WTC11 (cell line): ENCODE measurements around the gene SHISA9. TPM values are rescaled to one million over a fixed set of nuclear protein-coding genes. Genes with fewer than 3 reads are reported as not detected.

Experiments
- ATAC-seq: fragments of 200-7000 bp; cut with Tn5 transposase; 2 replicates; pipeline ENCODE4 v1.10.0; 2021; ENCODE audit warnings: mild to moderate bottlenecking, moderate library complexity
- CTCF ChIA-PET: fragments of 300-600 bp; sonication (Branson Sonifier 250); formaldehyde crosslinking; loops from one replicate; lab custom pipeline; 2021; ENCODE audit warnings: antibody characterized with exemption; lab: Charles Lee
- POLR2A ChIA-PET: fragments of 350-600 bp; sonication (Branson Sonifier 250); formaldehyde crosslinking; loops from one replicate; lab custom pipeline; 2021; ENCODE audit warnings: antibody characterized with exemption; lab: Charles Lee
- DNase-seq: peaks from one replicate; pipeline ENCODE4 v3.0.0; 2021; ENCODE audit warnings: low spot score
- H3K27ac Mint-ChIP-seq: 2 replicates; pipeline ENCODE4 v1.8.0; 2021; ENCODE audit warnings: mixed read lengths
- H3K27me3 Mint-ChIP-seq: 2 replicates; pipeline ENCODE4 v1.8.0; 2021; ENCODE audit warnings: low read depth, mild to moderate bottlenecking, moderate library complexity, mixed read lengths
- H3K36me3 Mint-ChIP-seq: 2 replicates; pipeline ENCODE4 v1.8.0; 2021; ENCODE audit warnings: mixed read lengths
- H3K4me1 Mint-ChIP-seq: 2 replicates; pipeline ENCODE4 v1.8.0; 2022; ENCODE audit warnings: mixed read lengths
- H3K4me3 Mint-ChIP-seq: 2 replicates; pipeline ENCODE4 v1.8.0; 2021; ENCODE audit warnings: mild to moderate bottlenecking, moderate library complexity, mixed read lengths
- H3K9me3 Mint-ChIP-seq: 2 replicates; pipeline ENCODE4 v1.8.0; 2021; ENCODE audit warnings: mixed read lengths
- ATF2 ChIP-seq: sonication (generic); formaldehyde crosslinking; IDR thresholded peaks from 2 replicates; pipeline ENCODE4 v1.8.1; 2022; ENCODE audit warnings: low read depth, missing genetic modification reagents, borderline replicate concordance
- ATF3 ChIP-seq: sonication (generic); formaldehyde crosslinking; conservative IDR thresholded peaks from 2 replicates; pipeline ENCODE4 v1.8.1; 2022; ENCODE audit warnings: mild to moderate bottlenecking, missing genetic modification reagents
- CREB1 ChIP-seq: sonication (generic); formaldehyde crosslinking; IDR thresholded peaks from 2 replicates; pipeline ENCODE4 v1.8.0; 2023; ENCODE audit warnings: mild to moderate bottlenecking, missing genetic modification reagents
- CREM ChIP-seq: sonication (generic); formaldehyde crosslinking; IDR thresholded peaks from 2 replicates; pipeline ENCODE4 v1.8.1; 2022; ENCODE audit warnings: mild to moderate bottlenecking, missing genetic modification reagents, moderate library complexity
- E2F5 ChIP-seq: sonication (generic); formaldehyde crosslinking; IDR thresholded peaks from 2 replicates; pipeline ENCODE4 v1.8.1; 2022; ENCODE audit warnings: mild to moderate bottlenecking, moderate library complexity, missing genetic modification reagents
- FOXP4 ChIP-seq: sonication (generic); formaldehyde crosslinking; IDR thresholded peaks from 2 replicates; pipeline ENCODE4 v1.8.0; 2022; ENCODE audit warnings: mild to moderate bottlenecking, missing genetic modification reagents
- GABPB1 ChIP-seq: sonication (generic); formaldehyde crosslinking; IDR thresholded peaks from 2 replicates; pipeline ENCODE4 v1.8.1; 2023; ENCODE audit warnings: mild to moderate bottlenecking, missing genetic modification reagents
- GRHL2 ChIP-seq: fragments of 250-450 bp; sonication (Bioruptor Pico); IDR thresholded peaks from 2 replicates; pipeline ENCODE4 v1.8.0; 2022; ENCODE audit warnings: mild to moderate bottlenecking, moderate library complexity; ENCODE audit not compliant: insufficient replicate concordance, severe bottlenecking
- GTF2I ChIP-seq: fragments of 250-450 bp; sonication (Bioruptor Pico); conservative IDR thresholded peaks from 2 replicates; pipeline ENCODE4 v1.4.0; 2021; ENCODE audit warnings: mild to moderate bottlenecking
- IRF2 ChIP-seq: sonication (generic); formaldehyde crosslinking; IDR thresholded peaks from 2 replicates; pipeline ENCODE4 v1.8.0; 2022; ENCODE audit warnings: low read depth, missing genetic modification reagents, borderline replicate concordance
- NFYB ChIP-seq: sonication (generic); formaldehyde crosslinking; conservative IDR thresholded peaks from 2 replicates; pipeline ENCODE4 v1.8.0; 2022; ENCODE audit warnings: low read depth, missing genetic modification reagents
- NR3C1 ChIP-seq: sonication (generic); formaldehyde crosslinking; conservative IDR thresholded peaks from 2 replicates; pipeline ENCODE4 v1.8.1; 2023; ENCODE audit warnings: low read depth, mild to moderate bottlenecking, missing genetic modification reagents
- RORB ChIP-seq: fragments of 250-450 bp; sonication (Bioruptor Pico); IDR thresholded peaks from 2 replicates; pipeline ENCODE4 v1.9.0; 2021; ENCODE audit warnings: mild to moderate bottlenecking
- SMAD4 ChIP-seq: sonication (generic); formaldehyde crosslinking; IDR thresholded peaks from 2 replicates; pipeline ENCODE4 v1.8.0; 2022; ENCODE audit warnings: mild to moderate bottlenecking, missing genetic modification reagents
- SOX15 ChIP-seq: fragments of 250-450 bp; sonication (Bioruptor Pico); IDR thresholded peaks from 2 replicates; pipeline ENCODE4 v1.9.0; 2021; ENCODE audit warnings: mild to moderate bottlenecking
- TCF7 ChIP-seq: sonication (generic); formaldehyde crosslinking; IDR thresholded peaks from 2 replicates; pipeline ENCODE4 v1.8.0; 2022; ENCODE audit warnings: mild to moderate bottlenecking, low read depth, missing genetic modification reagents, moderate library complexity
- TEAD4 ChIP-seq: sonication (generic); formaldehyde crosslinking; IDR thresholded peaks from 2 replicates; pipeline ENCODE4 v1.8.0; 2022; ENCODE audit warnings: mild to moderate bottlenecking, missing genetic modification reagents
- USF1 ChIP-seq: sonication (generic); formaldehyde crosslinking; IDR thresholded peaks from 2 replicates; pipeline ENCODE4 v1.8.0; 2022; ENCODE audit warnings: mild to moderate bottlenecking, missing genetic modification reagents
- ZMAT4 ChIP-seq: fragments of 250-450 bp; sonication (Bioruptor Pico); IDR thresholded peaks from 2 replicates; pipeline ENCODE4 v1.9.0; 2021; ENCODE audit warnings: mild to moderate bottlenecking
- ZNF121 ChIP-seq: sonication (generic); formaldehyde crosslinking; IDR thresholded peaks from 2 replicates; pipeline ENCODE4 v1.8.0; 2023; ENCODE audit warnings: missing genetic modification reagents
- ZNF219 ChIP-seq: sonication (generic); formaldehyde crosslinking; IDR thresholded peaks from 2 replicates; pipeline ENCODE4 v1.8.0; 2023; ENCODE audit warnings: missing genetic modification reagents, mild to moderate bottlenecking, borderline replicate concordance
- ZNF263 ChIP-seq: sonication (generic); formaldehyde crosslinking; IDR thresholded peaks from 2 replicates; pipeline ENCODE4 v1.8.1; 2022; ENCODE audit warnings: low read depth, mild to moderate bottlenecking, moderate library complexity, missing genetic modification reagents
- ZNF281 ChIP-seq: sonication (generic); formaldehyde crosslinking; IDR thresholded peaks from 2 replicates; pipeline ENCODE4 v1.8.0; 2023; ENCODE audit warnings: mild to moderate bottlenecking, missing genetic modification reagents
- ZNF423 ChIP-seq: fragments of 250-450 bp; sonication (Bioruptor Pico); IDR thresholded peaks from 2 replicates; pipeline ENCODE4 v2.1.2; 2022; ENCODE audit warnings: mild to moderate bottlenecking, moderate library complexity
- ZNF512 ChIP-seq: sonication (generic); formaldehyde crosslinking; IDR thresholded peaks from 2 replicates; pipeline ENCODE4 v1.8.1; 2022; ENCODE audit warnings: missing genetic modification reagents, borderline replicate concordance
- ZNF671 ChIP-seq: fragments of 250-450 bp; sonication (Bioruptor Pico); IDR thresholded peaks from 2 replicates; pipeline ENCODE4 v1.8.0; 2021; ENCODE audit warnings: mild to moderate bottlenecking
- total RNA-seq: library from RNA; stranded (reverse); gene quantifications from 3 replicates; pipeline ENCODE4 v1.2.3, GENCODE V29; 2021

SHISA9 gene
- total RNA-seq, 1 experiment from 2014 or later = 37.5 TPM

- TF ChIP-seq FOXP4 (CRISPR knock-in tag) = no peak
- no peak for TF ChIP-seq ZNF263
- TF ChIP-seq GRHL2 (CRISPR knock-in tag) = no peak
Measured at GRCh38 chr16:12985516-12985915, 84.1 kb downstream of the SHISA9 start (continued).

GRCh38 chr16:12988071-12988470, 86.7 kb downstream of the SHISA9 start:
- DNase-seq = no peak
- ChIA-PET CTCF (no interaction called here), POLR2A (no interaction called here)
- Mint-ChIP-seq H3K36me3 (peaks cover 21% of the 10 kb centered on the region), H3K27me3 (no peaks in the 10 kb centered on the region)
- TF ChIP-seq GTF2I (CRISPR knock-in tag) (no peak), ZNF671 (CRISPR knock-in tag) (no peak), NFYB (CRISPR knock-in tag) (no peak), CREB1 (no peak), SOX15 (CRISPR knock-in tag) (no peak), ZNF281 (CRISPR knock-in tag) (no peak), TCF7 (CRISPR knock-in tag) (no peak), NR3C1 (no peak), TEAD4 (CRISPR knock-in tag) (no peak), IRF2 (CRISPR knock-in tag) (no peak), E2F5 (no peak), ATF3 (CRISPR knock-in tag) (no peak), RORB (CRISPR knock-in tag) (no peak), ZNF512 (CRISPR knock-in tag) (no peak), ZNF423 (no peak)
- TF ChIP-seq, all 79 proteins: peak for 0
- Mint-ChIP-seq H3K27ac (peak overlapping the region; percentile 47; the same call in 1 of the 2 replicates), H3K9me3 (peaks cover 21% of the 10 kb centered on the region), H3K4me3 (no peak overlapping the region), H3K4me1 (peaks cover 13% of the 10 kb centered on the region)
- no peak for ATAC-seq

- H3K27ac Mint-ChIP-seq = no peak overlapping the region
- TF ChIP-seq ZMAT4 (CRISPR knock-in tag) (no peak), ATF2 (no peak), GABPB1 (CRISPR knock-in tag) (no peak), RORB (CRISPR knock-in tag) (no peak), USF1 (no peak), SMAD4 (CRISPR knock-in tag) (no peak), ZNF219 (CRISPR knock-in tag) (no peak), CREM (no peak), ATF3 (CRISPR knock-in tag) (no peak), ZNF121 (CRISPR knock-in tag) (no peak)
Measured at GRCh38 chr16:12992066-12992465, 90.7 kb downstream of the SHISA9 start.

More at GRCh38 chr16:12992066-12992465, 90.7 kb downstream of the SHISA9 start:
- H3K4me3 Mint-ChIP-seq = no peak overlapping the region
- peaks cover 29% of the 10 kb centered on the region for H3K4me1 Mint-ChIP-seq
- no peaks in the 10 kb centered on the region for H3K27me3 Mint-ChIP-seq
- H3K9me3 Mint-ChIP-seq = peaks cover 3% of the 10 kb centered on the region; the same call in 1 of the 2 replicates
- DNase-seq (no peak), ATAC-seq (no peak)
- H3K36me3 Mint-ChIP-seq = peaks cover 2% of the 10 kb centered on the region; the same call in 1 of the 2 replicates
- POLR2A ChIA-PET = no interaction called here
- CTCF ChIA-PET = no interaction called here
